ENCODE measurements around the gene COL4A2. TPM values are rescaled to one million over a fixed set of nuclear protein-coding genes. Genes with fewer than 3 reads are reported as not detected.

COL4A2 gene
- total RNA-seq, 1 donor from 2014 or later, result 60.9 TPM

- Mint-ChIP-seq H3K4me1 (ENCODE audit: low read depth, unreplicated experiment) (peaks cover 13% of the 10 kb centered on the region), H3K27me3 (ENCODE audit: unreplicated experiment) (peaks cover 1% of the 10 kb centered on the region), H3K9me3 (ENCODE audit: unreplicated experiment) (no peaks in the 10 kb centered on the region), H3K36me3 (ENCODE audit: unreplicated experiment) (peaks cover 5% of the 10 kb centered on the region), H3K4me3 (ENCODE audit: unreplicated experiment) (no peak overlapping the region), H3K27ac (ENCODE audit: unreplicated experiment) (no peak overlapping the region)
- DNase-seq, result no peak
- TF ChIP-seq CTCF (IDR thresholded peaks at IDR 0.05; ENCODE audit: partially characterized antibody, unreplicated experiment), result no peak
These were observed 33.0 kb downstream of the COL4A2 start for GRCh38 chr13:110339975-110340550.

DNA sequence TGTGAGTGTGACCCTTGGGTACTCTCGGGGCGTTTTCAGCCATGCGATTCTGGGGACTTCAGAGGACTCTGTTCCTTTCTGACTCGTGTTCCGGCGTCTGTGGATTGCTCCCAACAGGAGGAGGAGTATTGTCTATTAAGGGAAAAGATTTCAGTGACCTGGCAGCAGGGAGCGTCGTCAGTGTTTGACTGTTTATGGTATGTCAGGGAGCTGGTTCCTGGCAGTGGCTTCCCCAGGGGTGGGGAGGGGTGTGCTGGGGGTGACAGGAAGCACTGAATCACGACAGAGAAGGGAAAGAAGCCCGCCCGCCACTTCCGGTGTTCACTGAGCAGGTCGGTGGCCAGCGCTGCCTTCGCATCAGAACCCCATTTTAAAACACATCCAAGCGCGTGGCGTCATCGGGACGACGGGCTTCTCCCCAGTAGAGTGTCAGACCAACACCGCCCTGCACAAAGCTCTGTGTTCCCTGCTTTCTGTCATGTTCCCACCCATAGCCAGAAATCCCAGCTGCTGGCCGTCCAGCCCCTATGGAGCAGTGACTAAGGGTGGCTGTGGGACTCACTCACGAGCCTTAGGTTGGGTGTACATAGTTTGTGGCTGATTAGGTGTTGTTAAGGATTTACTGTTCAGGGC lies 33.8 kb downstream of the COL4A2 start:
- peaks cover 13% of the 10 kb centered on the region for H3K4me1 Mint-ChIP-seq (ENCODE audit: low read depth, unreplicated experiment)
- no peak for DNase-seq
- H3K4me3 Mint-ChIP-seq (ENCODE audit: unreplicated experiment), result no peak overlapping the region

DNA sequence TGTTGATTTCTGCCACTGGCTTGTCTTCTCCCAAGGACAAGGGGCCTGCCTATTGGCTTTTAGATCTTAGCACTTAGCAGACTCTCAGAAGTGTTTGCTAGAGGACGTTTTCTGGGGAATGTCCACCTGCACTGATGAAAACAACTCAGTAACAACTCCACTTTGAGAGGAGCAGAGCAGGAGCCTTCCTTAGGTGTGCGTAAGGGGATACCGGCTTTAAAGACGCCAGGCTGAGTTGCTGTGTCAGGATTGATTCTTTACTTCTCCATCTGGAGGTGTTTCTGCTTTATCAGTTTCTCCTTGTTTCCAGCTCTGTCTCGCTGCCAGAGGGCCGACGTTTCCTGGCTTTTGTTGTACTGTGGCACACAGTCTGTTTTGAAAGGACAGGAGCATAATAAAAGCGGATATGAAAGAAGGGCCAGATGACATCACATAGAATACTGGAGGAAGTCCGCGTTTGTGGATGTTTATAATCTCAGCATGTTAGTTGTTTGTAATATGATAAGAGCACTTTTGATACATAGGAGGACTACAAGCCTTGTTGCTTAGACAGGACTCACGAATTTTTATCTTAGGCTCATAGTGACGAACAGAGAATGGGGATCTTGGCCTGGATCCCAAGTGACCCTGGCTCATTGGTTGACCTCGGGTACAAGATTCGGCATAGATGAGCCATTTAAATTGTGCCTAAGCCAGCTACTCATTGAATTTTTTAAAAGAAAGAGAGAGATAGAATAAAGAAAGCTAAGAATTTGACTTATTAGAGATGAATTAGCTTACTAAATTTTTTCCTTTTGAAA lies 34.6 kb downstream of the COL4A2 start:
- Mint-ChIP-seq H3K27me3 (ENCODE audit: unreplicated experiment) (peaks cover 5% of the 10 kb centered on the region), H3K27ac (ENCODE audit: unreplicated experiment) (no peak overlapping the region), H3K4me1 (ENCODE audit: low read depth, unreplicated experiment) (peaks cover 13% of the 10 kb centered on the region), H3K9me3 (ENCODE audit: unreplicated experiment) (no peaks in the 10 kb centered on the region), H3K36me3 (ENCODE audit: unreplicated experiment) (no peaks in the 10 kb centered on the region), H3K4me3 (ENCODE audit: unreplicated experiment) (no peak overlapping the region)
- DNase-seq, result no peak
- no peak for TF ChIP-seq CTCF (IDR thresholded peaks at IDR 0.05; ENCODE audit: partially characterized antibody, unreplicated experiment)

More for the DNA sequence above, 33.8 kb downstream of the COL4A2 start:
- TF ChIP-seq CTCF (IDR thresholded peaks at IDR 0.05; ENCODE audit: partially characterized antibody, unreplicated experiment), result no peak
- Mint-ChIP-seq H3K27ac (ENCODE audit: unreplicated experiment) (no peak overlapping the region), H3K27me3 (ENCODE audit: unreplicated experiment) (peaks cover 5% of the 10 kb centered on the region), H3K36me3 (ENCODE audit: unreplicated experiment) (peaks cover 3% of the 10 kb centered on the region), H3K9me3 (ENCODE audit: unreplicated experiment) (no peaks in the 10 kb centered on the region)

GRCh38 chr13:110342474-110342873 lies 35.4 kb downstream of the COL4A2 start:
- no peak for TF ChIP-seq CTCF (IDR thresholded peaks at IDR 0.05; ENCODE audit: partially characterized antibody, unreplicated experiment)
- H3K9me3 Mint-ChIP-seq (ENCODE audit: unreplicated experiment), result no peaks in the 10 kb centered on the region
- no peak for DNase-seq
- no peak overlapping the region for H3K4me3 Mint-ChIP-seq (ENCODE audit: unreplicated experiment)
- peaks cover 5% of the 10 kb centered on the region for H3K27me3 Mint-ChIP-seq (ENCODE audit: unreplicated experiment)
- H3K27ac Mint-ChIP-seq (ENCODE audit: unreplicated experiment), result no peak overlapping the region
- no peaks in the 10 kb centered on the region for H3K36me3 Mint-ChIP-seq (ENCODE audit: unreplicated experiment)
- peaks cover 13% of the 10 kb centered on the region for H3K4me1 Mint-ChIP-seq (ENCODE audit: low read depth, unreplicated experiment)
